Suppressor macrophage (primary cell): ENCODE results near the gene KCTD3.

Experiments used
- DNase-seq, 4 experiments: peaks; one replicate each; pipeline ENCODE4 v3.0.0-alpha.2; 2020 to 2022

KCTD3 gene

DNA sequence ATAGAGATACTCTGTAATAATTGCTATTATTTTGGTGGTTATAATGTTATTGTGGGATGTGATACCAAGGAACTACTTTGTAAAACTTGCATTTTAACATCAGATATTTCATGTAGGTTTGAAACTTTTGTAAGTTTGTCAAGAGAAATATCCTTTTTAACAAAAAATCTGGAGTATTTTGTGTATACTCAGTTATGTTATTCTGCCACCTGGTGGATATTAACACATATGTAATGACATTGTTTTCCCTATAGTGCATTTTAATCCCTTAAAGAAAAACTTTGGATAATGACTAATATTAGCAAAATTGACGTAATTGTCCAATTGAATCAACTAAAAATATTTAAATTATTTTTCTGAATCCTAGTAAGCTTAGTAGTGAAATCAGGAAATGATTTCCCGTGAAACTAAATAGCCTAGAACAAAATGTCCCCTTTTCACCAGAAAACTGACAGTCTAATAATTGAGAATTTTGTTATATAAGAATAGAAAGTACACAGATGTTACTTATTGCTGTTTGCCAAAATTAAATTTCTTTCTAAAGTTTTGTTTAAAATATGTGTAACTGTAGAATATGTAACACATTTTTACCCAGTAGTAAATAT lies 39.6 kb downstream of the KCTD3 start:
- peak in 2 of 4 experiments; percentile 31 to 41 for DNase-seq

DNA sequence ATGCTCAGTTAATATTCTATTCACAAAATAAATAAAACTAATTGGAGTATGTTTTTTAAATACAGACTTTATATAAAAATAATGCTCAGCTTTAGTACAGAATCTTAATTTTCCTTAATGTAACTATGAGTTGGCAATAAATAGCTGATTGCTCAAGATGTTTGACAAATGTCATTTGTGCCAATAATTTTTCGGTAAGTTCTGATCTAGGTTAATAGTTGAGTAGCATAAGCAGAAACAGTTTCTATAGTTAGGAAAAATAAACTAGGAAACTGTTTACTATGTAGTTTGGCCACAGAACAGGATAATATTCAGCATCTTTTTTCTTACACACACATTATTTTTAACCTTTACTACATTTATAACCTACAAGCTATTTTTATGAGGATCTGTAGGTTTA lies 40.3 kb downstream of the KCTD3 start:
- no peak for DNase-seq

DNA sequence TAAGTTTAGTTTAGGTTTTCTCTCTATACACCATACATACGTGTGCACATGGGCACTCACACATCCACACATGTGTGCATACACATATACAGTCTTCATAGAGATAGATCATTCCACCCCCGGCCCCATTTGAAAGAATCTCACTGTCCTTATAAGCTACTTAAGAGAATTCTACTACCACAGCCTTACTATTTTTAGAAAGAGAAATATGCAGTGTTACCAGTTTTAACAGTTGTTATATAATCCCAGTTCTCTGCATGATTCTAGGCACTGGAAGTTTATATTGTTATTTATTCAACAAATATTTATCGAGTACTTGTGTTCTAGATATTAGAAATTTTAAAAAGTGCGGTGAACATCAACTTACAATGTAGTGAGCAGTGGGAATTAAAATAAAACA lies 41.5 kb downstream of the KCTD3 start:
- no peak for DNase-seq

DNA sequence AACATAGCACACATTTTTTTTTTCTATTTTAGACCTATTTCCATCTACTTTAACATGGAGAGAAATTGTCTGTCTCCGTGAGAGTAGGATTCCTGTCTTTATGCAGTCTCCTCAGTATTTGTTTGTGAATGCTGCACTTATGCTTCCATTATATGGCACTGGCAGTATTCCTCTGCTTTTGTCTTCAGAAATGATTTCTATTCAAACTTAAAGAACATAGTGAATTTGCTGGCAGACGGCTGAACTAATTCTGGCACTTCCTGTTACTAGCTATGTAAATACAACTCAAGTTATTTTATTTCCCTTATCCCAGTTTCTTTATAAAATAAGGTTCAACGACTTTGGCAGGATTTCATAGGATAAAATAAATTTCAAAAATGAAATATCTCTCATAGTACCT lies 45.3 kb downstream of the KCTD3 start:
- DNase-seq = no peak

DNA sequence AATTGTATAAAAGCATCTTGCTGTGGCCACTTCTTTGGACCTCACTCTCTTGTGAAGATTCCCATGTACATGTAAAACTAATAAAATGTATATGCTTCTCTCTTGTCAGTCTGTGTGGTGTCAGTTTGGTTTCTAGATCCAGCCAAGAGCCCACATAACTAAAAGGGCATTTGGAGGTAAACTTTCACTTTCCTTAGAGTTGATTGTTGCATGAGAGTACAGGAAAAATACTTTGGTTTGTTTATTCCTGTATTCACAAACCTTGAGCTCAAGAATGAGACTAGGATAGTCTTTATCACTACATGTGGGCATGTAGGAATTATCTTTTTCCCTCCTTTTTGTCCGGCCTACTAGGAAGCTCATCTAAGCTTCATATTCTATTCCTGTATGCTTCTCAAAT lies 50.9 kb downstream of the KCTD3 start:
- no peak for DNase-seq

DNA sequence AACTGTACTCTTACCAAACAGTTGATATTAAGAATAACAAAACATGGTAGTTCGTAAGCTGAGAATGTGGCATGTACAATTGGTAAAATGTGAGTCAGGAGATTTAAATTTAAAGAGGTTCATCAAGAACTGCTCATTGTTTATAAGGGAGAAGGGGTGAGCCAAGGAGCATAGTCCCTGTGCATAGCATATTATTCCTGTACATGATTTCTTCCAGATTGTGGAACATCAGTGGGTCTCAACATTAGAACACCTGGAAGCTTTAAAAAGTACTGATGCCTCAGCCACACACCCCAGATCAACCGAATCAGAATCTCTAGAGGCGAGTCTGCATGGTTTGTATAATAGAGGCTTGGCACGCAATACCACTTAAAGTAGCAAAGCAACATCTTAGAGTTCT lies 56.1 kb downstream of the KCTD3 start:
- DNase-seq = no peak

DNA sequence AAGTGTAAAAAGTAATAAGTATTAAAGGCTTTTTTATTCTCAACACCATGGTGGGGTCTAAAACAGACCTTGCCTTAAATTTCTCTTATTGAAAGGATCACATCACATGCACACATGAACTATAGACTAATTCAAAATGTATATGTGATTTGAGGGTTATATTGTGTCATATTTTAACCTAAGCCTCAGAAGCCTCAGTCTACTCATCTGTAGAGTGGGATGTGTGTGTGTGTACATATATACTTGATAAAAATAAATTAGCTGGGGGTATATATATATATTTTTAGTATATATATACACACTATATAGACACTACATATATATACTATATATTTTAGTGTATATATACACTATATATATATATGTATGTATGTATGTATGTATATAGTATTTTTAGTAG lies 58.8 kb downstream of the KCTD3 start:
- no peak for DNase-seq

DNA sequence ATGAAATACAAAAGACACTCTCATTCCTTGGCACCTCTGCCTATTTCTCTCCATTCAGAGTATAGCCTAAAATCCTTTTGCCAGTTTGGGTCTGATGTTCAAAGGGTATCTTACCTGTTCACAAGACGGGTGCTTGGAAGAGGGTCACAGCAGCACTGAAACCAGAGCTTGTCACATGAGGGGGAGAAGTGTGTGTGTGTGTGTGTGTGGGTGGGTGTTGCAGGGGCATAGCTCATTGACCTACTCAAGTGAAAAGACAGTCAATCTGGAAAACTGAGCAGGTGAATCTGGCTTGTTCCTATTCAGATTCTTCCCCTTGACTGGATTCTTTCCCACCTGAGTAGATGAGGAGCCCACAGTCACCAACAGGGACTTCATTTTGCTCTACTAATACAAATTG lies 63.9 kb downstream of the KCTD3 start:
- DNase-seq = no peak

DNA sequence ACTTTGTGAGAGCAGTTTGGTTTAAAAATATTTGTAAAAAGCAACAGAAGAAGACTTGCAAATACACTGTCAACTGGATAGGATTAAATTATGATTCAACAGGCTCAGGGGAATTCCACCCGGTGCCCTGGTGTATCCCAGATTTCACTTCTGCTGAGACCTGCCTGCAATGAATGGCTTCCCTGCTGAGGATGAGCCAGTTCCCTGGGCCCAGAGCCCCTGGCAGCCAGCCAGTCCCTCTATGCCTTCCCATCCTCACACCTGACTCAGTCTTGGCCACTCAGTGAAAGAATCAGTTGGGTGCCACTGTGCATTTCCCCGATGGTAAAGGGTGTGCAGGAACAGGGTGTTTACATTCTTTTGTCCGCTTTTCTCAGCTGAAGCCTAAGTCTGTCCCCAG lies 64.4 kb downstream of the KCTD3 start:
- no peak for DNase-seq

DNA sequence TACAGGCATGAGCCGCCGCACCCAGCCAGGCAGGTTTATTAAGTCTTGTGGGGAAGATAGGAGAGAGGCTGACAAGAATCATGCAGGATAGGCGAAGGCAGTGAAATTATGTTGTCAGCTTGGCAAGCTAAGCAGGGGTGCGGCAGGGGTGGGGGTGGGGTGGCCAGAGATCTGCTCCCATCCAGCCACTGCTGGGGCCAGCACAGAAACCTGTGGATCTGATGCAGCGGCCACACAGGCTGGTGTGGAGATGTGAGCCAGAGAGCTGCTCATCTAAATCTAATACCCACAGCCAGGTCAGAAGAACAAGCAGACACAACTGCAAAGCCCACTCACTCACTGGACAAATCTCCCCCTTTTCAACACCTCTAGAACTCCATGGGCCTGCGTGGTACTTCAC lies 68.7 kb downstream of the KCTD3 start:
- no peak for DNase-seq

DNA sequence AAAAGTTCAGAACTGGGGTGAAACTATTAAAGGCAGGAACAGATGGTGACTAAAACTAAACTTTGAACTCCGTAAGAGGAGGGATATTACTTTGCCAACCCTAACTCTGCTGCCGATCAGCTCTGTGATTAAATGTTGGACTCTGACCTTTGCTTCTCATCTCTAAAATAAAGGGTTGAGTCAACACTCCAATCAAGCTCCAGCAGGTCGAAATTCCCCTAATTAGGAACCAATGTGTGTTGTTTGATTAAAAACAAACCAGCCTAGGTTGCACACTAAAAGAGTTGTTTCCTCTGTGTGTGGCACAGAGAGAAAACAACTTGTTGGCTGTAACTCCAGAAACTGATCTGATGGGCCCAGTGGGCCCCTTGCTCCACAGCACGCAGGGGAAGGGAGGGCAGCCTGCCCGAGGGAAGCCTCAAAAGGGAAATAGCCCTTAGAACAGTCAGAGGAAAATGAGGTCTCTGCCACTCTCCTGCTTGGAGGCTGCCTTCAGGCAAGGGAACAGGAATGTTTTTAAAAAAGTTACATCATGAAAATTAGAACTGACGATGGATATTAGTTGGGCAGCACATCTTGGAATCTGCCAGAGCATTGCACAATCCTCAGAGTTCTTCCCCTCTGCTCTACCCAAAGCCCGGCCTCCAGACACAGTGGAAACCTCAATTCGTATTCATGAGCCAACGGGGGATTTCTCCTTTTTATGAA lies 69.3 kb downstream of the KCTD3 start:
- no peak for DNase-seq

DNA sequence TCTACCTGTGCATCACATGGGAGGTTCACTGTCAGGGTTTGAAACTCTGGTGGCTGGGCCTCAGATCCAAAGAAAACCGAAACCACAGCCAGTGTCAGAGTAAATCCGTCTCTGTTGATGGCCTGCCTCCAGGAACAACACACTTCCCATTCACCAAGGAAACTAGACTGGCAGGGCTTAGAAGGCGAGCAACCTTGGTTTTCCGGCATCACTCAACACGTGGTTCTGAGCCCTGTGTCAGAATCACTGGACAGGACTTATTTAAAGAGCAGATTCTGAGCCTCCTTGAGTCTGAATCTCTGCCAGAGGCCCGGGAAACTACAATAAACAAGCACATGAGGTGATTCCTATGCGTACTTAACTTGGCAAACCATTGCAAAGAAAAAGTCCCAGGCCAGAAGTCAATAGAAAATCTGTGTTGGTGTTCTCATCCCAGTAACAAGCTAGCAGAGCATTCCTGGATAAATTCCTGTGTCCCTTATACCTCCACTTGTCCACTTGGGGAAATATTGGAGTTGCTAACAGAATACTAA lies 70.0 kb downstream of the KCTD3 start:
- no peak for DNase-seq

DNA sequence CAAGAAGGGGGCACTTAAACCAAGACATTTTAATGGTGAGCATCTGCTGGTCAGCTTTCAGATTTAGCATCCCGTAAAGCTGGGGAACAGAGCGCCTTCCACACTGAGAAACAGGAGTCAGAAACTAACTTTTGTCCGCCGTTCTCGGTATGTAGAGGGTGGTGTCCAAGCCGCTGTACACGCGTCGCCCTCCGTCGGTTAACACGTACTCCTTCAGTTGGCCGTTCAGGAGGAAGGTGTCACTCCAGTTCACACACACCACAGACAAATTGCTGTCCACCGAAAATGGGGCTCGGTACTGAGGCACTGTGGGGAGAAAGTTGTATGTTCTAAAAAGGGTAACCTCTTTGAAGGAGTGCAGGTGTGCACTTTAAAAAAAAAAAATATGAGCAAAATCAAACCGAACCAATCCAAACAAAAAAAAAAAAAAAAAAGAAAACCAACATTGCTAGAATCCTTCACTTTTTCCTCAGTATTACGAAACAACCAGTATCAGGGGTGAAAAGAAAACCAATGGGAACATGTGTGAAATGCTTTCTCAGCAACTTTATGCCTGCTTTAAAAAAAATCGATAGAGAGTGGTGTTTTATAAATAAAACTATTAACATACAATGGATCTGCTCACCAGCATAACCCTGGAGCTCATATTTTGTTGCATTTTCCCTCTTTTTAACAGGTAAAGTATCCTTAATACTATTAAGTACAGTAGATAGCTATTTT lies 73.5 kb downstream of the KCTD3 start:
- no peak for DNase-seq

DNA sequence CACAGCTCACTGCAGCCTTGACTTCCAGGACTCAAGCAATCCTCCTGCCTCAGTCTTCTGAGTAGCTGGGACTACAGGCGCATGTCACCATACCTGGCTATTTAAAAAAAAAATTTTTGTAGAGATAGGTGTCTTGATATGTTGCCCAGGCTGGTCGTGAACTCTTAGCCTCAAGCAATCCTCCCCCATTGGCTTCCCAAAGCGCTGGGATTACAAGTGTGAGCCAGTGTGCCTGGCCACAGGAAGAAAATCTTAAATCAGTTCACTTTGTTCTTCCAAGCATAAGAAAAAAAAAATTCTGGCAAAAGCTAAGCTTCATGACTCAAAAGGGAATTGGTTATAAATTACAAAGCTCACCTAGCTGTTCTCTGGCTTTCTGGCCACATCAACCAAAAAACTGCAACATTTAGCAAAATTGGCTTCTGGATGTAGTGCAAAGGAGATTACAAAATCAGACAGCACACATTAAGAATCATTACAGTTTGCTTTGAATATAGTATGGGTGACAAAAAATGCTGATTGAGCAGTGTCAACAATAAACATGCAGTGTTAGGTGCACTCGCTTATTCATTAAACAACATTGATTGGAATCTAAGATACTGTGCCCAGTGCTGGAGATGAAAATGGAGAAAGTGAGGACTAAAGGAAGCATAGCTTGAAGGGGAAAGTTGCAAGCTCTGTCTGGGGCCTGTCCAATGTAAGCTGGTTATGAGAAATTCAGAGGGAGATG lies 76.7 kb downstream of the KCTD3 start:
- DNase-seq = no peak

DNA sequence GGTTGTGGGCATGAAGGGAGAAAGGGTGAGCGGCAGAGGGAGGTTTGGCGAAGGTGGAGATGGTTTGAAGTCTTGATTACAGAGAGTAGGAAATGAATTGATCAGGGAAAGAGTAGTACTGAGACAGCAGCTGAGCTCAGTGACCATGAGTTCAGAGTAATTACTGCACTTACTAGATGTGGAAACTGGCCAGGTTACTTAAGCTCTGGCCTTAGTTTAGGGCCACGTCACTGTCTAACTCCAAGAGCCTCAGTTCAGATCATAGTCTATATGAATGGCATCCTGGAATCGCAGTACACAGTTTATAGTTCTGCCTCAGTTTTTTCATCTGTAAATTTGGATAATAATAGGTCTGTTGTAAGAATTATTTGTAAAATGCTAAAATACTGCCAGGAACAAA lies 78.1 kb downstream of the KCTD3 start:
- no peak for DNase-seq

DNA sequence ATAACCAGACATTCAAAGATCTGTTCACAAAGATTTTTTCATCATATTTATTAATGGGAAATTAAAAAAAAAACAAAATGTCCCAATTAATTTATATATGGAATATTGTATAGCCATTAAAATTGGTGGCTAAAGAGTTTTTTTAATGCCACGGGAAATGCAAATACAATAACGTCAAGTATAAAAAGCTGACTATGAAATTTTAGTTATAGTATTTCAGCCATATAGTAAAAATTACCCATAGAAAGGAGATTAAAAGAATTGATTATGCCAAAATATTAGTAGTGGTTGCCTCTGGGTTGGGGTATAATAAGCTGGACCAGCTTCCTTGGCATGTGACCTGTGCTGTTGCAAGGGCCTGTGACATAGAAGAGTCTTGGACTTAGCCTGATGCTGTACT lies 78.8 kb downstream of the KCTD3 start:
- no peak for DNase-seq

DNA sequence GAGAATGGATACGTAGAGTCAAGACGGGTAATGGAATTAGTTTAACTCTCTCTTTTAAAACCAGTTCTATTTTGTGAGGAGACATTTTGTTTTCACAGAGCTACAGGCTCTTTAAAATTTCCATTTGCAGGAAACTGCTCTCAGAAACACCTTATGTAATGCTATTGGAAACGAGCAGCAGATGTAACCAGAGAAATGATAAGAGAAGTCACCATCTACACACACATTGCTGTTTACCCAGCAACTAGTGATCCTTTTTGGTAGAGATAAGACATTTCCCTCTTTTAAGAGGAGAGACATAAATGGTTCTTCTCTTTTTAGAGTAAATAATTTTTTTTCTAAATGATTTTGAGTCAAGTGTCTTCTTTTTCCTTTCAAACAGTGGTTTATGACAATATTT lies 80.6 kb downstream of the KCTD3 start:
- DNase-seq = no peak

DNA sequence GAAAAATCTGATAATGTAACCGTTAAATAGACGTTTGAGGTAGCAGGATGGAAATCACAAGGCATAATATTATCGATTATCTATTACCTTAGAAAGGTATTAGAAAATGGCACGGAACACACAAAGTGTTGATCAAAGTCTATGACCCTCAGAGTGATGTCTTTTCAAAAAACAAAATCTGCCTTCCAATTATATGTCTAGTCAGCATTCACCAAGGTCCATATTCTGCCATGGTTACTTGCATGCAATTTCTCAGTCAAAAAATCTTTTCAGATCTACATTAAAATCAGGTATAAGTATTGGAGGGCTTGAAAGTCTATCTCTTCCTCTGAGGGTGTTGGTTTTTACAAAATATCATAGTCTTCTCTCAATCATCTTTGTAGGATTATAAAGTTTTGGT lies 81.9 kb downstream of the KCTD3 start:
- no peak for DNase-seq

DNA sequence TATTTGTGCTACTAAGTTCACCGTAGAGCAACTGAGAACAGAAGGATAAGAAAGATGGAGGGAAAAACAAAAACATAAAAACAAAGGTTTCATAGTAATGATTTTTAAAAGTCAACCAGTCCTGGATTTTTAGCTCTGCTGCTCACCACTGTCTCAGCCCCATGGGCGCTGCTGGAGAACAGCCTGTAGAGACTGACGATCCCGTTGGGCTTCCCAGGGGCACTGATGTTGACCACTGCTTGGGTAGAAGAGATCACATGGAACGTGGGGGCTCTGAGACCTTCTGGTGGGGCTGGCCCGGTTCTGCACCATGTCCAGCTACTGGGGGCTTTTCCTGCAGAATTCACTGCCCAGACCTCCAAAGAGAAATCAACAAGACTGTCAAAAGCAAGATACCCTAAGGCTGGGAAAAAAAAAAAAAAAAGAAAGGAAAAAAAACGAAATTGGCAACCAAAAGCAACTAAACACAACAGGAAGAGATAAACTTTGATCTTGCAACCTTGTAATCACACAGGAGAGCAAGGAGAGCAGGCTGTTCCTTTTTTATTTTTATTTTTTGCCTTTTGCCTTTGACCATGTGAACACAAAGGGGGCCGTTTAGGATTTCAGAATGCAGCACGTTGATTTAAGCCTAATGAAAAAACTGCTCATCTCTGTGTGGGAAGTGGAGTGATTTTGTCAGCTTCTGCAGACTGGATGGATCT lies 83.5 kb downstream of the KCTD3 start:
- no peak for DNase-seq

DNA sequence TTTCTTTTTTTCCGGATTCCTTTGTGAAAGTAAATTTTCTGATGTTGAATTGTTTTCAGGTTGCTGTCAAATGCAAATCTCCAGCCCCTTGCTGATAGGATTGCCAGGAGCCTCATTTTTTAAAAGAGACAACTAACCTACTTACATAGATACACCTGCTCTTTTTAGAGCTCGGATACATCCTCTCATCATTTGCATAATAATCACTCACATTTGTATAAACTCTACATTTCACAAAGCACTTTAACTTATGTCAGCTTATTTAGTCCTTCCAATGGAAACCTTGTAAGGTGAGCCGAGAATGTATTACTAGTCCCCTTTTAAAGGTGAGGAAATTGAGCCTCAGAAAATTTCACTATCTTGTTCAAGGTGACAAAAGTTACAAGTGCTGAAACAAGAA lies 84.8 kb downstream of the KCTD3 start:
- no peak for DNase-seq

DNA sequence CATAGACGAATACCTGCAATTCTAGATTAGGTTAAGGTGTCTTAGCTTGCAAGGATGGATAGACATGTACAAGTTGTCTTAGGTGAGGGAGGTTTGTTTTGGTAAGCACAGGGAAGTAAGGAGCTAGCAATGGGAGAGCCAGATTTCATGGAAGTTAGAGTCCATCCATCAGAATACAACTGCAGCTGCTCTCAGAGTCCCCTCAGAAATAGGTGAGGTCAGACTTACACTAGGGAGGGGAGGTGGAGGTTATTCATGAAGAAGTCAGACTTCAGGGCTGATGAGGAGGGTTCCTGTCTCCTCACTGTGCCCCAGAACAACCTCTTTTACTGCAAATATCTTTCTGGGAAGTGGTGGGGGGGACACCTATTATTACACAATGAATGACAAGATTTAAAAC lies 85.3 kb downstream of the KCTD3 start:
- DNase-seq = no peak

DNA sequence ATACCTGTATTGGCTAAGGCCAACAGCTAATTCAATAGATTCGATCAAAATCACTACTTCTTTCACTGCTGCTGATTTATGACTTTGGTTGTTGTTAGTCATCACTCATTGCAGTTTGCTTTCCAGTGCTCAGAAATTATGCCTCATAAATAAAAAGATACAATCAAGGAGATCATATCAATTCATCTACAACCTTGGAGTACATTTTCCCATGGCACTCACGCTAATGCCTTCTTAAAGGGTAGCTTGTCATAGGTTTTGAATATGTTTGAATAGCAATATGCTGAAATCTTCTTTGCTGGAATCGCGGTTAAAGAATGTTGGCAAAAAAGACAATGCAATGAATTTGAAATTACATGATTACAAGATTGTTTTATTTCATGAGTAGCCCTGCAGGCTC lies 89.9 kb downstream of the KCTD3 start:
- DNase-seq = no peak

DNA sequence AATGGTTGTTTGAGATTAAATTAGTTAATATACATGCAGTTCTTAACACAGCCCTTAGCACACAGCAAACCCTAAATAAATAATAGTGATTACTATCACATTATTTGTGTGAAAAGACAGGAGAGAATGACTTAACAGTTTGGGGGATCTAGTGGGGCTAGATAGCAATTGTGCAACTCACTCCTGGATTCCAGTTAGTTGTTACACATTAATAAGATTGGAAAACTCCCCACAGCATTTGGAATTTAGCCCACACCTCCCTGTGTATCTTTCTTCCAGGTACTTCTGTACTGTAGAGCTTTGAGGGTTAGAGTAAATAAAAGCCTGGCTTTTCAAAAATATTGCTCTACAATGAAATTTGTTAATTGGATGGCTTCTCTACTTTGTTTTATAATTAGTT lies 93.2 kb downstream of the KCTD3 start:
- no peak for DNase-seq
